ENCODE data around the gene CAMK2G.

- TF ChIP-seq CTCF (conservative IDR thresholded peaks at IDR 0.05; ENCODE audit: low read depth, low read length) (no peak), EZH2 (IDR thresholded peaks at IDR 0.05; ENCODE audit: low read length, unreplicated experiment) (no peak)
These were observed 528 bp downstream of the CAMK2G start for GRCh38 chr10:73873838-73874215.
